SU-DHL-6 (cell line): ENCODE data around the gene HINT1.

ENCODE experiments used
- H2AFZ ChIP-seq: fragments of 200-600 bp; sonication (generic); 2 replicates; pipeline ENCODE4 v1.6.1; 2014; ENCODE audit warnings: low read depth, mild to moderate bottlenecking, moderate library complexity, mixed read lengths, antibody characterized with exemption, low read length; ENCODE audit not compliant: severe bottlenecking
- H3F3A ChIP-seq: fragments of 200-600 bp; shearing (Covaris generic); 2 replicates; pipeline ENCODE4 v1.6.0; 2016; ENCODE audit warnings: antibody characterized with exemption, mild to moderate bottlenecking; ENCODE audit not compliant: insufficient read depth
- H3K27ac ChIP-seq: fragments of 200-600 bp; sonication (generic); 2 replicates; pipeline ENCODE4 v1.5.1; 2016; ENCODE audit warnings: low read depth, mild to moderate bottlenecking, low read length, moderate library complexity, mixed read lengths
- H3K27me3 ChIP-seq: fragments of 200-600 bp; sonication (generic), shearing (Covaris generic); 2 replicates; pipeline ENCODE4 v1.6.0; 2014; ENCODE audit warnings: mild to moderate bottlenecking, low read length
- H3K36me3 ChIP-seq: fragments of 200-600 bp; sonication (generic); 2 replicates; pipeline ENCODE4 v1.6.1; 2014; ENCODE audit warnings: mild to moderate bottlenecking, low read length, mixed read lengths
- H3K4me2 ChIP-seq: fragments of 300-600, 200-600 bp; shearing (Covaris generic), sonication (generic); 2 replicates; pipeline ENCODE4 v1.6.0; 2014; ENCODE audit warnings: low read length, low read depth, mild to moderate bottlenecking; ENCODE audit not compliant: poor library complexity, severe bottlenecking
- H3K4me3 ChIP-seq: fragments of 200-600 bp; sonication (generic); 2 replicates; pipeline ENCODE4 v1.5.1; 2014; ENCODE audit warnings: antibody characterized with exemption, low read length, mild to moderate bottlenecking, mixed read lengths; ENCODE audit not compliant: insufficient read depth, poor library complexity, severe bottlenecking
- H3K79me2 ChIP-seq: fragments of 200-600 bp; sonication (generic); 2 replicates; pipeline ENCODE4 v1.6.1; 2014; ENCODE audit warnings: mild to moderate bottlenecking, low read length, moderate library complexity; ENCODE audit not compliant: insufficient read depth
- H3K9ac ChIP-seq: fragments of 200-600 bp; sonication (generic); 2 replicates; pipeline ENCODE4 v1.7.0; 2014; ENCODE audit warnings: mild to moderate bottlenecking, low read length
- H3K9me2 ChIP-seq: fragments of 200-600 bp; sonication (generic); replicated peaks from 2 replicates; pipeline ENCODE4 v1.6.1; 2014; ENCODE audit warnings: low read length; ENCODE audit not compliant: insufficient read depth
- H3K9me3 ChIP-seq: fragments of 200-600 bp; sonication (generic); 2 replicates; pipeline ENCODE4 v1.6.1; 2014; ENCODE audit warnings: low read length, mixed read lengths; ENCODE audit not compliant: insufficient read depth
- H4K20me1 ChIP-seq: fragments of 200-600 bp; sonication (generic); 2 replicates; pipeline ENCODE4 v1.6.1; 2014; ENCODE audit warnings: low read depth, mild to moderate bottlenecking, antibody characterized with exemption, low read length, moderate library complexity, mixed read lengths
- CTCF ChIP-seq: fragments of 200-600 bp; sonication (generic); IDR thresholded peaks from one replicate; pipeline ENCODE4 v1.5.1; 2017; ENCODE audit warnings: antibody characterized with exemption, mild to moderate bottlenecking, low read length, moderate library complexity; ENCODE audit not compliant: insufficient read depth, poor library complexity, severe bottlenecking
- EZH2phosphoT487 ChIP-seq: fragments of 200-600 bp; sonication (generic), shearing (Covaris generic); conservative IDR thresholded peaks from 2 replicates; pipeline ENCODE4 v1.6.1; 2018; ENCODE audit warnings: mild to moderate bottlenecking, antibody characterized with exemption, low read length, moderate library complexity, mixed read lengths

HINT1 gene

GRCh38 chr5:131209175-131209505, 44.1 kb upstream of the HINT1 start:
- Histone ChIP-seq H3K4me3 (peak overlapping the region; percentile 3), H3K9me2 (no peaks in the 10 kb centered on the region), H3K9ac (peak overlapping the region; percentile 61), H3K9me3 (no peaks in the 10 kb centered on the region), H3F3A (peaks cover 58% of the 10 kb centered on the region), H3K4me2 (peak overlapping the region; percentile 81), H3K27me3 (no peaks in the 10 kb centered on the region), H3K36me3 (no peaks in the 10 kb centered on the region), H3K27ac (peak overlapping the region; percentile 96), H2AFZ (peak overlapping the region; percentile 72), H4K20me1 (no peaks in the 10 kb centered on the region), H3K79me2 (peaks cover 39% of the 10 kb centered on the region)
- TF ChIP-seq CTCF (no peak), EZH2phosphoT487 (no peak)

- Histone ChIP-seq H2AFZ (no peak overlapping the region), H3K4me3 (no peak overlapping the region), H3K27me3 (no peaks in the 10 kb centered on the region), H3K36me3 (no peaks in the 10 kb centered on the region), H3K9me2 (no peaks in the 10 kb centered on the region), H3K4me2 (no peak overlapping the region), H3K9ac (no peak overlapping the region), H3F3A (peaks cover 48% of the 10 kb centered on the region), H3K9me3 (no peaks in the 10 kb centered on the region), H3K27ac (peak overlapping the region; percentile 16; the same call in 1 of the 2 replicates), H3K79me2 (peaks cover 16% of the 10 kb centered on the region), H4K20me1 (no peaks in the 10 kb centered on the region)
- no peak for TF ChIP-seq EZH2phosphoT487
- no peak for TF ChIP-seq CTCF
These were observed 41.7 kb upstream of the HINT1 start for GRCh38 chr5:131206772-131207171.

GRCh38 chr5:131206061-131206460, 41.0 kb upstream of the HINT1 start:
- no peak overlapping the region for H3K4me2 ChIP-seq
- peaks cover 8% of the 10 kb centered on the region for H3K79me2 ChIP-seq
- H3K9ac ChIP-seq, result no peak overlapping the region
- no peaks in the 10 kb centered on the region for H3K36me3 ChIP-seq
- H3F3A ChIP-seq, result peaks cover 42% of the 10 kb centered on the region
- H3K4me3 ChIP-seq, result no peak overlapping the region
- H2AFZ ChIP-seq, result no peak overlapping the region
- no peaks in the 10 kb centered on the region for H3K9me3 ChIP-seq
- no peaks in the 10 kb centered on the region for H3K27me3 ChIP-seq
- no peaks in the 10 kb centered on the region for H3K9me2 ChIP-seq
- no peaks in the 10 kb centered on the region for H4K20me1 ChIP-seq
- H3K27ac ChIP-seq, result no peak overlapping the region
- TF ChIP-seq EZH2phosphoT487 (no peak), CTCF (no peak)

- Histone ChIP-seq H3K27ac (no peak overlapping the region), H3K79me2 (no peaks in the 10 kb centered on the region), H4K20me1 (no peaks in the 10 kb centered on the region), H3K36me3 (no peaks in the 10 kb centered on the region), H3K4me3 (no peak overlapping the region), H3K4me2 (no peak overlapping the region), H3K9ac (no peak overlapping the region), H3F3A (peaks cover 32% of the 10 kb centered on the region), H3K9me2 (no peaks in the 10 kb centered on the region), H2AFZ (no peak overlapping the region), H3K27me3 (no peaks in the 10 kb centered on the region), H3K9me3 (no peaks in the 10 kb centered on the region)
- TF ChIP-seq EZH2phosphoT487 (no peak), CTCF (no peak)
These were observed 39.9 kb upstream of the HINT1 start for GRCh38 chr5:131204964-131205363.
